ENCODE results near the gene MYO1F. TPM values are rescaled to one million over a fixed set of nuclear protein-coding genes. Genes with fewer than 3 reads are reported as not detected.
A peak's percentile ranks its signal among the peaks of the same experiment; 100 is the strongest.
"Not testable (repeated sequence)": the region's sequence is repeated elsewhere in the genome, so short reads cannot be mapped to it uniquely, and the experiment has no call there.

Gene MYO1F
- total RNA-seq, 2 donors from 2014 or later = 23.3 to 54.1 TPM

- Mint-ChIP-seq H3K27ac (no peak overlapping the region), H3K4me3 (peak overlapping the region; percentile 72 to 82), H3K27me3 (ENCODE audit: low read depth) (no peaks in the 10 kb centered on the region), H3K9me3 (peaks cover 5 to 6% of the 10 kb centered on the region in 2 donors), H3K4me1 (ENCODE audit: low read depth) (peaks cover 11% of the 10 kb centered on the region), H3K36me3 (ENCODE audit: insufficient read depth in 2 of 2) (peaks cover 7 to 9% of the 10 kb centered on the region in 2 donors)
- peak; percentile 97 to 98 for DNase-seq
- ATAC-seq (replicated peaks in 1 of 2) = peak; percentile 89 to 90
These were observed 15.2 kb upstream of the MYO1F start for GRCh38 chr19:8592231-8593009.

GRCh38 chr19:8589177-8589714 is 12.0 kb upstream of the MYO1F start:
- H3K4me1 Mint-ChIP-seq (ENCODE audit: low read depth) = peaks cover 11% of the 10 kb centered on the region
- no peaks in the 10 kb centered on the region for H3K27me3 Mint-ChIP-seq (ENCODE audit: low read depth)
- DNase-seq = no peak
- peaks cover 7% of the 10 kb centered on the region in 2 donors for H3K36me3 Mint-ChIP-seq (ENCODE audit: insufficient read depth in 2 of 2)
- H3K9me3 Mint-ChIP-seq = peaks cover 4 to 5% of the 10 kb centered on the region in 2 donors
- H3K27ac Mint-ChIP-seq = no peak overlapping the region
- H3K4me3 Mint-ChIP-seq = no peak overlapping the region
- ATAC-seq (replicated peaks in 1 of 2) = no peak

- Mint-ChIP-seq H3K4me3 (no peak overlapping the region), H3K27me3 (ENCODE audit: low read depth) (no peaks in the 10 kb centered on the region), H3K9me3 (no peaks in the 10 kb centered on the region), H3K36me3 (ENCODE audit: insufficient read depth in 2 of 2) (no peaks in the 10 kb centered on the region), H3K4me1 (ENCODE audit: low read depth) (no peaks in the 10 kb centered on the region), H3K27ac (no peak overlapping the region)
- ATAC-seq (replicated peaks in 1 of 2) (peak; percentile 24 to 53), DNase-seq (peak; percentile 61 to 74)
These were observed 8.9 kb upstream of the MYO1F start for GRCh38 chr19:8585894-8586750.

- H3K9me3 Mint-ChIP-seq = no peaks in the 10 kb centered on the region
- H3K27ac Mint-ChIP-seq = no peak overlapping the region
- ATAC-seq (replicated peaks in 1 of 2) (no peak), DNase-seq (no peak)
- no peaks in the 10 kb centered on the region for H3K4me1 Mint-ChIP-seq (ENCODE audit: low read depth)
- H3K27me3 Mint-ChIP-seq (ENCODE audit: low read depth) = no peaks in the 10 kb centered on the region
- no peaks in the 10 kb centered on the region for H3K36me3 Mint-ChIP-seq (ENCODE audit: insufficient read depth in 2 of 2)
- H3K4me3 Mint-ChIP-seq = no peak overlapping the region
These were observed 8.0 kb upstream of the MYO1F start for GRCh38 chr19:8584965-8585893.

- Mint-ChIP-seq H3K9me3 (no peaks in the 10 kb centered on the region), H3K4me1 (ENCODE audit: low read depth) (peaks cover 29% of the 10 kb centered on the region), H3K27ac (no peak overlapping the region), H3K36me3 (ENCODE audit: insufficient read depth in 2 of 2) (no peaks in the 10 kb centered on the region), H3K27me3 (ENCODE audit: low read depth) (peaks cover 6% of the 10 kb centered on the region), H3K4me3 (no peak overlapping the region)
- DNase-seq (peak; percentile 86 to 92), ATAC-seq (replicated peaks in 1 of 2) (peak; percentile 58 to 70)
These were observed 3.6 kb upstream of the MYO1F start for GRCh38 chr19:8580710-8581281.

- peak overlapping the region; percentile 38 to 48 for H3K4me3 Mint-ChIP-seq
These were observed 1.5 kb upstream of the MYO1F start for GRCh38 chr19:8578642-8579265.

GRCh38 chr19:8577741-8578140 is 499 bp upstream of the MYO1F start:
- H3K4me1 Mint-ChIP-seq (ENCODE audit: low read depth) = peaks cover 55% of the 10 kb centered on the region

More at GRCh38 chr19:8578642-8579265, 1.5 kb upstream of the MYO1F start:
- peaks cover 48% of the 10 kb centered on the region for H3K4me1 Mint-ChIP-seq (ENCODE audit: low read depth)
- DNase-seq = peak; percentile 80 to 84
- no peaks in the 10 kb centered on the region for H3K9me3 Mint-ChIP-seq
- H3K27ac Mint-ChIP-seq = no peak overlapping the region
- H3K27me3 Mint-ChIP-seq (ENCODE audit: low read depth) = peaks cover 6% of the 10 kb centered on the region
- H3K36me3 Mint-ChIP-seq (ENCODE audit: insufficient read depth in 2 of 2) = peaks cover 0 to 1% of the 10 kb centered on the region in 2 donors
- ATAC-seq (replicated peaks in 1 of 2) = peak; percentile 26 to 35

GRCh38 chr19:8576273-8576993 is 809 bp downstream of the MYO1F start:
- Mint-ChIP-seq H3K27ac (peak overlapping the region; percentile 60), H3K9me3 (no peaks in the 10 kb centered on the region), H3K4me3 (peak overlapping the region; percentile 89 to 92), H3K27me3 (ENCODE audit: low read depth) (peaks cover 6% of the 10 kb centered on the region), H3K36me3 (ENCODE audit: insufficient read depth in 2 of 2) (peaks cover 0 to 1% of the 10 kb centered on the region in 2 donors), H3K4me1 (ENCODE audit: low read depth) (peaks cover 57% of the 10 kb centered on the region)
- ATAC-seq (replicated peaks in 1 of 2) (peak; percentile 48 to 57), DNase-seq (peak; percentile 29 to 42)

More at GRCh38 chr19:8577741-8578140, 499 bp upstream of the MYO1F start:
- Mint-ChIP-seq H3K27me3 (ENCODE audit: low read depth) (peaks cover 6% of the 10 kb centered on the region), H3K4me3 (peak overlapping the region in 1 of 2 donors; percentile 89), H3K36me3 (ENCODE audit: insufficient read depth in 2 of 2) (peaks cover 0 to 1% of the 10 kb centered on the region in 2 donors), H3K27ac (no peak overlapping the region), H3K9me3 (no peaks in the 10 kb centered on the region)
- DNase-seq = no peak
- no peak for ATAC-seq (replicated peaks in 1 of 2)

GRCh38 chr19:8575467-8575997 is 1.7 kb downstream of the MYO1F start:
- DNase-seq = peak; percentile 44 to 51
- peaks cover 66% of the 10 kb centered on the region for H3K4me1 Mint-ChIP-seq (ENCODE audit: low read depth)
- H3K27ac Mint-ChIP-seq = peak overlapping the region; percentile 60
- H3K27me3 Mint-ChIP-seq (ENCODE audit: low read depth) = peaks cover 6% of the 10 kb centered on the region
- peak; percentile 30 to 46 for ATAC-seq (replicated peaks in 1 of 2)
- H3K36me3 Mint-ChIP-seq (ENCODE audit: insufficient read depth in 2 of 2) = peaks cover 0 to 1% of the 10 kb centered on the region in 2 donors
- peak overlapping the region; percentile 89 to 92 for H3K4me3 Mint-ChIP-seq
- H3K9me3 Mint-ChIP-seq = no peaks in the 10 kb centered on the region

GRCh38 chr19:8574619-8574922 is 2.7 kb downstream of the MYO1F start:
- not testable (repeated sequence) for H3K27me3 Mint-ChIP-seq (ENCODE audit: low read depth); H3K36me3 Mint-ChIP-seq (ENCODE audit: insufficient read depth in 2 of 2); ATAC-seq (replicated peaks in 1 of 2); H3K9me3 Mint-ChIP-seq; DNase-seq
- H3K4me3 Mint-ChIP-seq = peak overlapping the region; percentile 89 to 92
- peaks cover 76% of the 10 kb centered on the region for H3K4me1 Mint-ChIP-seq (ENCODE audit: low read depth)
- peak overlapping the region; percentile 81 for H3K27ac Mint-ChIP-seq

- DNase-seq (no peak), ATAC-seq (replicated peaks in 1 of 2) (peak in 1 of 2 donors; percentile 7)
- no peaks in the 10 kb centered on the region for H3K9me3 Mint-ChIP-seq
- H3K27me3 Mint-ChIP-seq (ENCODE audit: low read depth) = no peaks in the 10 kb centered on the region
- H3K4me1 Mint-ChIP-seq (ENCODE audit: low read depth) = peaks cover 81% of the 10 kb centered on the region
- H3K36me3 Mint-ChIP-seq (ENCODE audit: insufficient read depth in 2 of 2) = peaks cover 0 to 1% of the 10 kb centered on the region in 2 donors
- H3K4me3 Mint-ChIP-seq = peak overlapping the region; percentile 18 to 44
- H3K27ac Mint-ChIP-seq = no peak overlapping the region
These were observed 3.9 kb downstream of the MYO1F start for GRCh38 chr19:8573316-8573715.
